ENCODE results near the gene ACBD7. TPM values are rescaled to one million over a fixed set of nuclear protein-coding genes. Genes with fewer than 3 reads are reported as not detected.

The ACBD7 gene
- total RNA-seq, 6 experiments from 2014 or later, result 0.16 to 0.18 TPM; not detected in 4

GRCh38 chr10:15072358-15072757 is 16.2 kb downstream of the ACBD7 start:
- no peaks in the 10 kb centered on the region for H3K36me3 ChIP-seq

GRCh38 chr10:15069230-15069629 is 19.3 kb downstream of the ACBD7 start:
- 60% methylated on average over 3 of the region's 4 CpGs for WGBS (ENCODE audit: insufficient coverage, low coverage, low lambda C conversion rate, missing lambda C conversion rate)
- Histone ChIP-seq H3K4me1 (no peaks in the 10 kb centered on the region), H3K4me3 (no peak overlapping the region), H3K27me3 (no peaks in the 10 kb centered on the region), H3K27ac (no peak overlapping the region), H3K9me3 (no peaks in the 10 kb centered on the region), H3K36me3 (no peaks in the 10 kb centered on the region)
- ATAC-seq (no peak), DNase-seq (no peak)
- TF ChIP-seq CTCF (IDR thresholded peaks at IDR 0.05) (no peak), POLR2A (IDR thresholded peaks at IDR 0.05) (no peak)
- intact Hi-C loops (cut with DNase I), result no loop called here

More at GRCh38 chr10:15072358-15072757, 16.2 kb downstream of the ACBD7 start:
- WGBS (ENCODE audit: insufficient coverage, low coverage, low lambda C conversion rate, missing lambda C conversion rate), result no CpG with 5 or more reads among the region's 5 CpGs
- Histone ChIP-seq H3K4me1 (no peaks in the 10 kb centered on the region), H3K27ac (no peak overlapping the region), H3K4me3 (no peak overlapping the region), H3K27me3 (no peaks in the 10 kb centered on the region), H3K9me3 (no peaks in the 10 kb centered on the region)
- no peak for ATAC-seq
- TF ChIP-seq CTCF (IDR thresholded peaks at IDR 0.05) (no peak), POLR2A (IDR thresholded peaks at IDR 0.05) (no peak)
- no peak for DNase-seq
- intact Hi-C loops (cut with DNase I), result no loop called here

- intact Hi-C loops (cut with DNase I), result no loop called here
- Histone ChIP-seq H3K4me3 (no peak overlapping the region), H3K36me3 (no peaks in the 10 kb centered on the region), H3K27me3 (no peaks in the 10 kb centered on the region), H3K27ac (no peak overlapping the region), H3K9me3 (no peaks in the 10 kb centered on the region), H3K4me1 (no peaks in the 10 kb centered on the region)
- no peak for TF ChIP-seq CTCF (IDR thresholded peaks at IDR 0.05)
- TF ChIP-seq POLR2A (IDR thresholded peaks at IDR 0.05), result no peak
- WGBS (ENCODE audit: insufficient coverage, low coverage, low lambda C conversion rate, missing lambda C conversion rate), result 95% methylated on average over 2 of the region's 3 CpGs
- ATAC-seq (no peak), DNase-seq (no peak)
Measured at GRCh38 chr10:15068802-15069201, 19.8 kb downstream of the ACBD7 start.

- Histone ChIP-seq H3K4me1 (no peaks in the 10 kb centered on the region), H3K27ac (no peak overlapping the region), H3K36me3 (no peaks in the 10 kb centered on the region), H3K9me3 (no peaks in the 10 kb centered on the region), H3K4me3 (no peak overlapping the region), H3K27me3 (no peaks in the 10 kb centered on the region)
- DNase-seq (no peak), ATAC-seq (no peak)
- TF ChIP-seq CTCF (IDR thresholded peaks at IDR 0.05) (no peak), POLR2A (IDR thresholded peaks at IDR 0.05) (no peak)
- intact Hi-C loops (cut with DNase I), result no loop called here
- 75% methylated on average over 5 of the region's 5 CpGs for WGBS (ENCODE audit: insufficient coverage, low coverage, low lambda C conversion rate, missing lambda C conversion rate)
Measured at GRCh38 chr10:15067154-15067553, 21.4 kb downstream of the ACBD7 start.

GRCh38 chr10:15060638-15061037 is 27.9 kb downstream of the ACBD7 start:
- Histone ChIP-seq H3K36me3 (no peaks in the 10 kb centered on the region), H3K4me3 (no peak overlapping the region), H3K4me1 (no peaks in the 10 kb centered on the region), H3K9me3 (no peaks in the 10 kb centered on the region), H3K27me3 (no peaks in the 10 kb centered on the region), H3K27ac (no peak overlapping the region)
- TF ChIP-seq POLR2A (IDR thresholded peaks at IDR 0.05), result no peak
- TF ChIP-seq CTCF (IDR thresholded peaks at IDR 0.05), result no peak
- ATAC-seq (no peak), DNase-seq (no peak)
- 53% methylated on average over 2 of the region's 2 CpGs for WGBS (ENCODE audit: insufficient coverage, low coverage, low lambda C conversion rate, missing lambda C conversion rate)
- intact Hi-C loops (cut with DNase I), result no loop called here
